IPS DF 6.9 (cell line): Measurements from ENCODE around the gene SPATC1L.

Source experiments
- DNase-seq: peaks from one replicate; pipeline ENCODE4 v3.0.0-alpha.2; 2013; ENCODE audit warnings: low read depth, low spot score
- H3K27ac ChIP-seq: one replicate; pipeline ENCODE4 v1.5.1; 2013; ENCODE audit warnings: low read length, control low read depth
- H3K27me3 ChIP-seq: 2 replicates; pipeline ENCODE4 v1.6.1; 2013; ENCODE audit warnings: mild to moderate bottlenecking, low read length; ENCODE audit not compliant: control insufficient read depth, insufficient read depth
- H3K36me3 ChIP-seq: 2 replicates; pipeline ENCODE4 v1.6.1; 2013; ENCODE audit warnings: low read length; ENCODE audit not compliant: control insufficient read depth, insufficient read depth
- H3K4me1 ChIP-seq: 2 replicates; pipeline ENCODE4 v1.6.1; 2013; ENCODE audit warnings: low read length; ENCODE audit not compliant: control insufficient read depth, insufficient read depth
- H3K4me3 ChIP-seq: 2 replicates; pipeline ENCODE4 v1.5.1; 2013; ENCODE audit warnings: mild to moderate bottlenecking, low read length
- H3K9me3 ChIP-seq: 2 replicates; pipeline ENCODE4 v1.6.1; 2013; ENCODE audit warnings: low read length, inconsistent platforms; ENCODE audit not compliant: control insufficient read depth, insufficient read depth
- WGBS: extraction: QIAGEN DNeasy Blood & Tissue Kit; methylation state at CpG from one replicate; pipeline ENCODE4 v1.1.7; 2013; ENCODE audit warnings: mixed read lengths, missing lambda C conversion rate; ENCODE audit not compliant: insufficient read length, insufficient coverage; 5-methylcytosine and 5-hydroxymethylcytosine counted together

Gene SPATC1L

DNA sequence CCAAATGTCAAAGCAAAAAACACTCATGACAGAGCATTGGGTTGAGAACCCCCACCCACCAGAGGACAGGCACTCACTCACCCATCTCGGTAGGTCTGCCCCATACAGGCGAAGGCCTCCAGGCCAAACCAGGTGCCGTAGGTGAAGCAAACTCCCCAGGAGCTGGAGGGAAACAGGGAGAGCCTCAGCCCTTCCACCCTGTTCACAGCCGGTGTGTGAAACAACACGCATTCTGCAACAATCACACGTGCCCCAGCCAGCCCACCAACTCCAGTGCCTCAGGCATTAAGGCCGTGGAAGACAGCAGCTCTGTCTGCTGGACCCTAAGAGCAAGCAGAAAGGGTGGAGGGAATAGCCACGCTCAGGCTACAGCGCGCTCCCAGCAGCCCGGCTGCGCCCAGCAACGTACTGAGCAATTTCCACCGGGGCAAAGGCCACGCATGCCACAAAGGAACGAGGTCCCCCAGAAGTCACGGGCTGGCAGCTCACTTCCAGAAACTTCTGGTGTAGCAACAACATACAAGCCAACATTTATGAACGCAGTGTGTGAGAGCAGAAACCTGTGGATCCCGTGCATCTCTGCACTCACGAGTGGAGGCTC, 11.4 kb upstream of the SPATC1L start:
- DNase-seq, result no peak
- Histone ChIP-seq H3K27me3 (no peaks in the 10 kb centered on the region), H3K4me1 (no peaks in the 10 kb centered on the region), H3K36me3 (peaks cover 50% of the 10 kb centered on the region), H3K9me3 (no peaks in the 10 kb centered on the region), H3K27ac (no peak overlapping the region), H3K4me3 (no peak overlapping the region)
- no CpG with 5 or more reads among the region's 20 CpGs for WGBS

DNA sequence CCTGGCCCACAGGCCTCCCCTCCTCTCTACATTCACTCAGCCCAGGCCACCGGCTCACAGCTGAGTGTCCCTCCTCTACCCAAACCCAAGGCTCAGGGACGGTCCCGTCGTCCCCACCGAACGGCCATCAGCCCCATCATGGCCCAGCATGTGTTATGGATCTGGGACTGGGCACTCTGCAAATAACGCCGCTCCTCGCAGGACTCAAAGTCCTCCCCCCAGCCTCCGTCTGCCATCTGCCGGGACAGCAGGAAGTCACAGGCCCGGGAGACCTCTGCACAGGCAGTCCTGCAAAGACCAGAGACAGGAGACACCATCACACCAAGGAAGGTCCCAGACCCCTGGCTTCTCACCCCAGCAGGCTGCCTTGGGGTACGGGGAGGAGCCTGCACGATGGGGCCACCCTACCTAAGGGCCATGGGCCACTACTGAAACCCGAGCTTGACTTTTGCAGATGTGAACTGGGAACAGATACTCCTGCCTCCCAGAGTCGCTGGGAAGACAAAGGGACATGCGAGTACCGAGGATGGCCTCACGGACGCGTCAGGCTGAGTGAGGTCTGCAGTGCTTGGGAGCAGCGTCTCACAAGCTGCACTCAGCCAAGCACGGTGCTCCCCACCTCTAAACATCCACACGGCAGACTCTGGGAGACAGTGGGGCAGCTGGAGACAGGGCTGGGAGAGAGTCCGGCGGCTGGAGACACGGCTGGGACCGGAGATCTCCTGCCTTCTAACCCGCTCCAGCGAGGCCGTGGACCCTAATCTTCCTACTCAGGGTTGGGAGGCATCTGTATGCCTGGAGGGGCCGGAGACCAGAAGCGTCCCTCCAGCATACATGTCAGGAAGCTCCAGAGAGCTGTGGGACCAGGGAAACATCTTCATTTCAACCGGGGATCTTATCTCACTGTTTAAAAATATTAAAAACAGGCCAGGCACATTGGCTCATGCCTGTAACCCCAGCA, 10.4 kb upstream of the SPATC1L start:
- WGBS, result no CpG with 5 or more reads among the region's 34 CpGs
- H3K36me3 ChIP-seq, result peaks cover 49% of the 10 kb centered on the region
- no peaks in the 10 kb centered on the region for H3K9me3 ChIP-seq
- DNase-seq, result no peak
- no peaks in the 10 kb centered on the region for H3K4me1 ChIP-seq
- no peak overlapping the region for H3K4me3 ChIP-seq
- H3K27me3 ChIP-seq, result no peaks in the 10 kb centered on the region
- no peak overlapping the region for H3K27ac ChIP-seq

DNA sequence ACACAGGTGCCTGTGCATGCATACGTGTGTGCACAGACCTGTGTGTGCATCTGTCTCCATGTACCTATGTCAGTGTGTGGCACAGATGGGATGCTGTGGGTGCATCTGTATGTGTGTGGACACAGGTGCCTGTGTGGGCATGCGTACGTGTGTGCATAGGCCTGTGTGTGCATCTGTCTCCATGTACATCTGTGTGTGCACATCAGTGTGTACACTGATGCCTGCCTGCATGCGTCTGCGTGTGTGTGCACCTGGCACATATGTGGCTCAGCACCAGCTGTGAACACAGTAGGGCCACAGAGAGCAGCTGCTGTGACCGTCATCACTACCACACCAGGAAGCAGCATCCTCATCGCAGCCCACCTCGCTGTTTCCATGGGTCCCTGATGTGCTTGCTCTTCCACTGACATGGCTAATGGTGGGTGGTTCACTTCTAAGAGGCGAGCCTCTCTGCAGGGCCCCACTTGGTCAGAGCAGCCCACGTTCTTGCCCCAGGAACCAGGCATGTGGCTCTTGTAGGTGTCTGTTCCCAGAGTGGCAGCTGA, 9.6 kb upstream of the SPATC1L start:
- Histone ChIP-seq H3K9me3 (no peaks in the 10 kb centered on the region), H3K27ac (no peak overlapping the region), H3K27me3 (no peaks in the 10 kb centered on the region), H3K36me3 (peaks cover 43% of the 10 kb centered on the region), H3K4me3 (no peak overlapping the region), H3K4me1 (no peaks in the 10 kb centered on the region)
- WGBS, result no CpG with 5 or more reads among the region's 10 CpGs
- no peak for DNase-seq

DNA sequence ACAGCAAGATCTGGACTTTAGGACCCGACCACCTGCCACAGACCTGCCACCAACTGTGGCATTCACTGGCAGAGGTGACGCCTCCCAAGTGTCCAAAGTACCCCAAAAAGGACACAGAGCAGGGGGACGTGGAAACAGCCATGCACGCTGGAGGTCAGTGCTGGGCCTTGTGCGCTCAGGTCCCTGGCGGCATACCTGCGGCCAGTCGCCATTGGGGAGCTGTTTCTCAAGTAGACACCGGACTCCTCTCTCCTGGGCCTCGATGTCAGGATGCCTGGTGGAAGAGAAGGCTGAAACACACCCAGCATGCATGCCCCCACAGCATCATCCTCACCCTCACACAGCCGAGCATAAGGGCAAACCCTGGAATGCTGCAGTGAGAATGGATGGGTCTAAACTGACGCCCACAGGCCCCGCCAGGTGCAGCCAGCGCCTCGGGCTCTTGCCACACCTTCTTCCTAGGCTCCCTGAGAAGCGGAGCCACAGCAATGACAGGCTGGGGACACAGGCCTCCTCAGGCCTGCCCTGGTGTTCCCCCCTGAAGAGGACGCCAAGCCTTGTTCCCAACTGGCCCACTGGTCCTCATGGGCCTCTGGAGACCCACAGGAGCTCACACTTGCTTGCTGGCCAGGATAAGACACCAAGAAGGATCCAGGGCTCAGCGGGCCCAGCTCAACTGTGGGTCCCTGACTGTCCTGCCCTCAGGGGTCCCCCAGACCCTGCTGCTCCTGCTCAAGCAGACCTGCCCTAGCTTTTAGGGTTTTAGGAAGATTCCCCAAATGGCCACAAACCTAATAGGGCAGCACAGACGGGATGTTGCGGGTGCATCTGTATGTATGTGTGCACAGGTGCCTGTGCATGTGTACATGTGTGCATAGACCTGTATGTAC, 7.7 kb upstream of the SPATC1L start:
- Histone ChIP-seq H3K4me1 (no peaks in the 10 kb centered on the region), H3K27ac (no peak overlapping the region), H3K36me3 (peaks cover 43% of the 10 kb centered on the region), H3K27me3 (no peaks in the 10 kb centered on the region), H3K4me3 (no peak overlapping the region), H3K9me3 (no peaks in the 10 kb centered on the region)
- WGBS, result no CpG with 5 or more reads among the region's 20 CpGs
- no peak for DNase-seq

DNA sequence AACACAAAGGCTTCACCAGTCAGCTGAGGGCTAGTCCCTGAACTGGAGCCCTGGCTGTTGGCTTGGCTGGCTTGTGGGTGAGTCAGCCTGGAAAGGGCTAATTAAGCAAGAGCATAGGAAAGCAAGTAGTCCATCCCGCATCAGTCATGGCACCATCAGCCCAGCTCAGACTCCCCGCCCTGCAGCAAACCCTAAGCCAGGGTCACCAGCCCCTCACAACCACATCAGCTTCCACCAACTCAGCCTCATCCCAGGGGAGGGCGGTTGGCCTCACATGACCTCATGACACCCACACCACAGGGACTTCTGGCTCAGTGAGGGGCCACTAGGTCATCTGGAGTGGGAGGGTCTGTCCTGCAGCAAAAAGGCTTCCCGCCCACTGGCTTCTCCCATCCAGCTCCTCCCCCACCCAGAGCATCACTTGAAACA, 7.0 kb upstream of the SPATC1L start:
- Histone ChIP-seq H3K4me3 (no peak overlapping the region), H3K27me3 (no peaks in the 10 kb centered on the region), H3K9me3 (no peaks in the 10 kb centered on the region), H3K36me3 (peaks cover 39% of the 10 kb centered on the region), H3K4me1 (no peaks in the 10 kb centered on the region), H3K27ac (no peak overlapping the region)
- no CpG with 5 or more reads among the region's 4 CpGs for WGBS
- DNase-seq, result no peak

DNA sequence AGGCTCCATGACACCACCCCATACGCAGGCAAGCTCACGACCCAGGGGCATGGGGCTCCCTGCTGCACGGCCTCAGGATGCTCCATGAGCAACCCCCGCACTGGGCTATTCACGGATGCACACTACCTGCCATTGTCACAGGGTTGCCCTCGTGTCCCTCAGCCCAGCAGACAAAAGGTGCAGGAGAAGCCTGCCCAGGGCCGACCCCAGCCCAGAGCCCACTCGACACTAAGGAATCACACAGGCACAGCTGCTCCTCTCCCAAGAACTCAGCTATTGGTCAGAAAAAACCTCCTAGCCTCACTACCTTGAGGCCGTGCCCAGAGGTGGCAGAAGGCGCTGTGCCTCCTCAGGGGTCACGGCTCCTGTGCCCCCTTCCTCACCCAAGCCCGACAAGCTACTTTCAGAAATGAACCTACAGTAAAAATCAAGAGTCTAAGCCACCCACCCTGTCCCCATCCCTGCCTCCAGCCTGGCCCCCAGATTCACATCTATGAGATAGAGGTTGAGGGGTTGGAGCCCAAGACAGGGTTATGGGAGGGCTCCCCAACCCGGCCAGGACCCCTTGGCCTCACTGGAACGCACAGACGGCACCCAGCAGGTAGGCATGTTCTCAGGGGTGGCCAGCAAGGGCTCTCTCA, 6.4 kb upstream of the SPATC1L start:
- DNase-seq, result no peak
- no peak overlapping the region for H3K4me3 ChIP-seq
- peaks cover 33% of the 10 kb centered on the region for H3K36me3 ChIP-seq
- no peaks in the 10 kb centered on the region for H3K4me1 ChIP-seq
- no peaks in the 10 kb centered on the region for H3K9me3 ChIP-seq
- WGBS, result no CpG with 5 or more reads among the region's 15 CpGs
- no peaks in the 10 kb centered on the region for H3K27me3 ChIP-seq
- H3K27ac ChIP-seq, result no peak overlapping the region

DNA sequence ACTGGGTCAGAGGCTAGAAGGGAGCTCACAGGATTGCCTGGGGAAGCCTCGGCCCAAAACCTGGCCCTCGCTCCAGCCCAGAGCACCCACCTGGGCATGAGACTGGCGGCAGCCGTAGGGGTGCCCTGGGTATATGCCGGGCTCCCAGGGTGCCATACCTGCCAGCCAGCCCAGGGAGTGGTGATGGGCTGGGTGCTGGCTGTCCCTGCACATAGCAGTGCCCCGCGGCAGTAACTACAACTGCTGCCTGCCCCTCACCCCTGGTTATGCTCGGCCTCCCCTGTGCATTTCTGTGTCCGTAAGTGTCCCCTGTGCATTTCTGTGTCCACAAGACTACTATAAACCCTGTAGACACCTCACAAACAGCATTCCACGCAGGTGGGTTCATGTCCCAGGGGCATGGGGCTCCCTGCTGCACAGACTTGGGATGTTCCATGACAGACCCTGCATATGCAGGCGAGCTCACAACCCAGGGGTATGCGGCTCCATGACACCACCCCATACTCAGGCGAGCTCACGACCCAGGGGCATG, 5.8 kb upstream of the SPATC1L start:
- Histone ChIP-seq H3K4me3 (no peak overlapping the region), H3K27ac (no peak overlapping the region), H3K4me1 (no peaks in the 10 kb centered on the region), H3K36me3 (peaks cover 30% of the 10 kb centered on the region), H3K9me3 (no peaks in the 10 kb centered on the region), H3K27me3 (no peaks in the 10 kb centered on the region)
- no peak for DNase-seq
- WGBS, result no CpG with 5 or more reads among the region's 14 CpGs

DNA sequence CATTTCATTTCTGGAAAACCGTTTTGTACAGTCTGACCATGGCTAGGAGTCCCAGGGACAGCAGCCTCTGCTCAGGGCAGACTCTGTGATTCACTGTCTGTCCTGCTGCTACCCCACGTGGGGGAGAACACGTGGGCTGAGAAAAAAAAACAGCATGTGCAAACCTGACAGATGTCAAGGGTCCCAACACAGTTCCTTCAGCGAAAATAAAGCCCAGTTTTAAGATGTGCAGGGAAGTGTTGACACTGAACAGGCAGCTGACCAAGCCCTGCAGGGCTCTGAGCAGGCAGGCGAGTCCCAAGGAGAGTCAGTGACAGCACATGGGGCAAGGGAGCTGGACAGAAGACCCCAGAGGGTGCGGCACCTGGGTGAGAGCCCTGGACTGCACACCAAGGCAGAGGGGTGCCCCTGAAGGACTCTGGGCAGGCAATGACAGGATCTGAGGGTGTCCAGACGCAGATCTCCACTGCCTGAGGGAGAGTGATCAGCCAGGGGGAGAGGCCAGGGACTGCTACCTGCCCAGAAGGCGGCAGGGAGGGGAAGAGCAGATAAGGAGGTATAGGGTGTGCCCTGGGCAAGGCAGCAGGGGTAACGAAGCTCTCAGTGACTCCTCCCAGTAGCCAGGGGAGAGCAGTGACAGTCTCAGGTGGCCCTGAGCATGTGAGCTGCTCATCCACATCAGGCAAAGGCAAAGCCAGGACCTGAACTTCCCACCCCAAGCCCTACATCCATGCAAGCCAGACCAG, 5.1 kb upstream of the SPATC1L start:
- no peaks in the 10 kb centered on the region for H3K4me1 ChIP-seq
- peaks cover 23% of the 10 kb centered on the region for H3K36me3 ChIP-seq
- no peaks in the 10 kb centered on the region for H3K9me3 ChIP-seq
- no peak overlapping the region for H3K4me3 ChIP-seq
- H3K27ac ChIP-seq, result no peak overlapping the region
- no CpG with 5 or more reads among the region's 9 CpGs for WGBS
- DNase-seq, result no peak
- no peaks in the 10 kb centered on the region for H3K27me3 ChIP-seq
